NOMO-1 treated with DMSO at 0.1 percent for 48 hours (cell line): ENCODE results near the gene DDX51.
"Not testable (repeated sequence)": the region's sequence is repeated elsewhere in the genome, so short reads cannot be mapped to it uniquely, and the experiment has no call there.

Experiments
- DNase-seq: peaks from one replicate; lab custom pipeline; 2025; ENCODE audit not compliant: unreplicated experiment; lab: John Stamatoyannopoulos, UW

Gene DDX51

GRCh38 chr12:132141976-132142678, 2.0 kb downstream of the DDX51 start:
- DNase-seq, result no peak

- no peak for DNase-seq
These were observed 2.9 kb downstream of the DDX51 start for GRCh38 chr12:132140918-132141841.

GRCh38 chr12:132140501-132140900, 3.6 kb downstream of the DDX51 start:
- DNase-seq, result no peak

- DNase-seq, result no peak
These were observed 4.2 kb downstream of the DDX51 start for GRCh38 chr12:132139912-132140311.

GRCh38 chr12:132138941-132139871, 4.9 kb downstream of the DDX51 start:
- no peak for DNase-seq

- DNase-seq, result no peak
These were observed 6.5 kb downstream of the DDX51 start for GRCh38 chr12:132137483-132138125.

GRCh38 chr12:132136226-132136625, 7.9 kb downstream of the DDX51 start:
- DNase-seq, result not testable (repeated sequence)

- DNase-seq, result not testable (repeated sequence)
These were observed 9.4 kb downstream of the DDX51 start for GRCh38 chr12:132134653-132135183.

- DNase-seq, result no peak
These were observed 10.0 kb downstream of the DDX51 start for GRCh38 chr12:132133952-132134652.

- no peak for DNase-seq
These were observed 11.3 kb downstream of the DDX51 start for GRCh38 chr12:132132609-132133430.

- DNase-seq, result no peak
These were observed 12.2 kb downstream of the DDX51 start for GRCh38 chr12:132131952-132132351.

- DNase-seq, result no peak
These were observed 12.9 kb downstream of the DDX51 start for GRCh38 chr12:132131229-132131628.

- DNase-seq, result no peak
These were observed 13.4 kb downstream of the DDX51 start for GRCh38 chr12:132130690-132131089.

- DNase-seq, result no peak
These were observed 15.1 kb downstream of the DDX51 start for GRCh38 chr12:132129007-132129406.

- no peak for DNase-seq
These were observed 17.1 kb downstream of the DDX51 start for GRCh38 chr12:132127041-132127440.

- DNase-seq, result no peak
These were observed 18.4 kb downstream of the DDX51 start for GRCh38 chr12:132125736-132126135.

- DNase-seq, result no peak
These were observed 19.2 kb downstream of the DDX51 start for GRCh38 chr12:132124766-132125425.
